ENCODE results near the gene CRIP2.

Gene CRIP2
- 0.60 to 63.1 (median 7.4) reads per million in 3 experiments for total RNA-seq

- DNase-seq, result peak; percentile 67
Observed at GRCh38 chr14:105474483-105475268, at the start of gene CRIP2. Gene CRIP2 (plus strand): TSS chr14:105474821. CDS start chr14:105474863, 42 bp downstream.

- no peak for DNase-seq
Observed at GRCh38 chr14:105424861-105425260, 49.8 kb upstream of the CRIP2 start.

GRCh38 chr14:105425823-105426247, 48.8 kb upstream of the CRIP2 start:
- DNase-seq, result no peak

GRCh38 chr14:105426416-105427130, 48.0 kb upstream of the CRIP2 start:
- no peak for DNase-seq

GRCh38 chr14:105427412-105427811, 47.2 kb upstream of the CRIP2 start:
- no peak for DNase-seq

- DNase-seq, result no peak
Observed at GRCh38 chr14:105427936-105428485, 46.6 kb upstream of the CRIP2 start.

GRCh38 chr14:105430042-105430441, 44.6 kb upstream of the CRIP2 start:
- DNase-seq, result no peak

GRCh38 chr14:105430565-105430964, 44.1 kb upstream of the CRIP2 start:
- no peak for DNase-seq

- DNase-seq, result no peak
Observed at GRCh38 chr14:105431256-105431655, 43.4 kb upstream of the CRIP2 start.

GRCh38 chr14:105432657-105433056, 42.0 kb upstream of the CRIP2 start:
- no peak for DNase-seq

GRCh38 chr14:105433161-105433605, 41.4 kb upstream of the CRIP2 start:
- DNase-seq, result no peak

GRCh38 chr14:105436402-105436801, 38.2 kb upstream of the CRIP2 start:
- no peak for DNase-seq

- DNase-seq, result no peak
Observed at GRCh38 chr14:105436891-105437722, 37.5 kb upstream of the CRIP2 start.

GRCh38 chr14:105437723-105438500, 36.7 kb upstream of the CRIP2 start:
- DNase-seq, result no peak

GRCh38 chr14:105439179-105439578, 35.4 kb upstream of the CRIP2 start:
- DNase-seq, result no peak

- DNase-seq, result no peak
Observed at GRCh38 chr14:105439710-105440553, 34.7 kb upstream of the CRIP2 start.

GRCh38 chr14:105440554-105440900, 34.1 kb upstream of the CRIP2 start:
- no peak for DNase-seq

- DNase-seq, result no peak
Observed at GRCh38 chr14:105440992-105441391, 33.6 kb upstream of the CRIP2 start.

- no peak for DNase-seq
Observed at GRCh38 chr14:105442125-105442524, 32.5 kb upstream of the CRIP2 start.

- no peak for DNase-seq
Observed at GRCh38 chr14:105442834-105443233, 31.8 kb upstream of the CRIP2 start.

- no peak for DNase-seq
Observed at GRCh38 chr14:105444859-105445258, 29.8 kb upstream of the CRIP2 start.
